ENCODE results near the gene PPIP5K2. TPM values are rescaled to one million over a fixed set of nuclear protein-coding genes. Genes with fewer than 3 reads are reported as not detected.
"Not testable (repeated sequence)": the region's sequence is repeated elsewhere in the genome, so short reads cannot be mapped to it uniquely, and the experiment has no call there.

Gene PPIP5K2
- 39.4 TPM for polyA plus RNA-seq (2013, experiment 1 of 2)
- polyA plus RNA-seq (2013, experiment 2 of 2) = 39.4 TPM

GRCh38 chr5:103119765-103120606 is at the start of gene PPIP5K2, which contains the start of gene GIN1:
Gene PPIP5K2, plus strand, starts transcription at chr5:103120301. Its CDS starts 9,289 bp downstream, at chr5:103129590.
Gene GIN1, minus strand, starts transcription at chr5:103120138. Its CDS starts 11,431 bp downstream, at chr5:103108707.
- DNase-seq (ENCODE audit: low spot score) = peak; percentile 96

GRCh38 chr5:103073500-103073899 is 46.6 kb upstream of the PPIP5K2 start:
- no CpG with 5 or more reads among the region's 4 CpGs for WGBS, 2 donors (ENCODE audit: extremely low coverage in 2 of 2, insufficient read length in 2 of 2, insufficient replicate concordance in 1 of 2)
- not testable (repeated sequence) for H3K23ac ChIP-seq (ENCODE audit: low read depth, low read length, poor library complexity)

More at GRCh38 chr5:103119765-103120606, at the start of gene PPIP5K2, which contains the start of gene GIN1:
- no peak within 1 kb of the TSS for H2BK15ac ChIP-seq (ENCODE audit: low read length)
- no peak within 1 kb of the TSS for H2BK5ac ChIP-seq (ENCODE audit: low read length)
- no peaks in the 10 kb centered on the region for H3K9me3 ChIP-seq (replicated peaks in 1 of 2; ENCODE audit: control insufficient read depth in 2 of 2, insufficient read depth in 1 of 2, low read depth in 1 of 2, low read length in 2 of 2)
- peak within 1 kb of the TSS; percentile 89 for H3K18ac ChIP-seq (ENCODE audit: low read length)
- H3K4me2 ChIP-seq (ENCODE audit: insufficient read depth, low read length, poor library complexity, severe bottlenecking) = peak within 1 kb of the TSS; percentile 79
- peak within 1 kb of the TSS; percentile 90 for H3K27ac ChIP-seq (replicated peaks; ENCODE audit: low read length)
- no peak within 1 kb of the TSS for H3K4ac ChIP-seq (ENCODE audit: low read length)
- H4K8ac ChIP-seq (ENCODE audit: low read depth, low read length) = no peak within 1 kb of the TSS
- no peak within 1 kb of the TSS for H2BK120ac ChIP-seq (ENCODE audit: low read depth, low read length)
- H2AK5ac ChIP-seq (ENCODE audit: low read depth, low read length) = no peak within 1 kb of the TSS
- H3K9ac ChIP-seq (ENCODE audit: low read depth, low read length, poor library complexity) = peak within 1 kb of the TSS; percentile 95
- H3K4me1 ChIP-seq (ENCODE audit: control insufficient read depth in 2 of 2, insufficient read depth in 1 of 2, low read depth in 1 of 2, low read length in 2 of 2) = peaks cover 0 to 6% of the 10 kb centered on the region in 2 donors
- no peaks in the 10 kb centered on the region for H3K27me3 ChIP-seq (ENCODE audit: control insufficient read depth in 3 of 3, insufficient read depth in 3 of 3, low read depth in 1 of 3, low read length in 3 of 3)
- H3K79me1 ChIP-seq (ENCODE audit: low read depth, low read length) = peaks cover 3% of the 10 kb centered on the region
- no peak within 1 kb of the TSS for H2BK12ac ChIP-seq (ENCODE audit: low read length)
- H4K91ac ChIP-seq (ENCODE audit: low read depth, low read length, poor library complexity) = no peak within 1 kb of the TSS
- peak within 1 kb of the TSS; percentile 42 for H3K14ac ChIP-seq (ENCODE audit: low read length)
- peaks cover 0 to 16% of the 10 kb centered on the region in 2 donors for H3K36me3 ChIP-seq (replicated peaks in 1 of 2; ENCODE audit: control insufficient read depth in 2 of 2, insufficient read depth in 2 of 2, low read length in 2 of 2)
- peak within 1 kb of the TSS; percentile 77 to 93 for H3K4me3 ChIP-seq (ENCODE audit: low read length in 2 of 2)
- H3K23ac ChIP-seq (ENCODE audit: low read depth, low read length, poor library complexity) = peak within 1 kb of the TSS; percentile 59
- WGBS, 2 donors (ENCODE audit: extremely low coverage in 2 of 2, insufficient read length in 2 of 2, insufficient replicate concordance in 1 of 2) = no CpG with 5 or more reads among the region's 46 CpGs
- peak within 1 kb of the TSS; percentile 88 for H2AFZ ChIP-seq (ENCODE audit: low read length)

GRCh38 chr5:103075442-103075841 is 44.7 kb upstream of the PPIP5K2 start:
- Histone ChIP-seq H2BK120ac (ENCODE audit: low read depth, low read length) (no peak overlapping the region), H3K4me2 (ENCODE audit: insufficient read depth, low read length, poor library complexity, severe bottlenecking) (no peak overlapping the region), H3K18ac (ENCODE audit: low read length) (no peak overlapping the region), H3K4ac (ENCODE audit: low read length) (no peak overlapping the region), H3K9me3 (replicated peaks in 1 of 2; ENCODE audit: control insufficient read depth in 2 of 2, insufficient read depth in 1 of 2, low read depth in 1 of 2, low read length in 2 of 2) (peaks cover 12 to 15% of the 10 kb centered on the region in 2 donors), H3K23ac (ENCODE audit: low read depth, low read length, poor library complexity) (no peak overlapping the region), H2AFZ (ENCODE audit: low read length) (no peak overlapping the region), H2BK12ac (ENCODE audit: low read length) (no peak overlapping the region), H3K9ac (ENCODE audit: low read depth, low read length, poor library complexity) (no peak overlapping the region), H3K36me3 (replicated peaks in 1 of 2; ENCODE audit: control insufficient read depth in 2 of 2, insufficient read depth in 2 of 2, low read length in 2 of 2) (peaks cover 0 to 1% of the 10 kb centered on the region in 2 donors), H3K27me3 (ENCODE audit: control insufficient read depth in 3 of 3, insufficient read depth in 3 of 3, low read depth in 1 of 3, low read length in 3 of 3) (peaks cover 0 to 1% (median 0%) of the 10 kb centered on the region in 3 experiments), H3K4me1 (ENCODE audit: control insufficient read depth in 2 of 2, insufficient read depth in 1 of 2, low read depth in 1 of 2, low read length in 2 of 2) (no peaks in the 10 kb centered on the region), H3K14ac (ENCODE audit: low read length) (no peak overlapping the region), H4K91ac (ENCODE audit: low read depth, low read length, poor library complexity) (no peak overlapping the region), H3K4me3 (ENCODE audit: low read length in 2 of 2) (no peak overlapping the region), H3K79me1 (ENCODE audit: low read depth, low read length) (no peaks in the 10 kb centered on the region), H2BK15ac (ENCODE audit: low read length) (no peak overlapping the region), H2AK5ac (ENCODE audit: low read depth, low read length) (no peak overlapping the region), H4K8ac (ENCODE audit: low read depth, low read length) (no peak overlapping the region), H3K27ac (replicated peaks; ENCODE audit: low read length) (no peak overlapping the region), H2BK5ac (ENCODE audit: low read length) (no peak overlapping the region)
- DNase-seq (ENCODE audit: low spot score) = no peak
- no CpG with 5 or more reads among the region's 4 CpGs for WGBS, 2 donors (ENCODE audit: extremely low coverage in 2 of 2, insufficient read length in 2 of 2, insufficient replicate concordance in 1 of 2)

More at GRCh38 chr5:103073500-103073899, 46.6 kb upstream of the PPIP5K2 start:
- H2AK5ac ChIP-seq (ENCODE audit: low read depth, low read length); H3K27me3 ChIP-seq (ENCODE audit: control insufficient read depth in 3 of 3, insufficient read depth in 3 of 3, low read depth in 1 of 3, low read length in 3 of 3); H3K9ac ChIP-seq (ENCODE audit: low read depth, low read length, poor library complexity); H3K27ac ChIP-seq (replicated peaks; ENCODE audit: low read length); H3K4ac ChIP-seq (ENCODE audit: low read length); H3K14ac ChIP-seq (ENCODE audit: low read length); H2AFZ ChIP-seq (ENCODE audit: low read length); H2BK15ac ChIP-seq (ENCODE audit: low read length); H4K91ac ChIP-seq (ENCODE audit: low read depth, low read length, poor library complexity); H2BK120ac ChIP-seq (ENCODE audit: low read depth, low read length); H2BK12ac ChIP-seq (ENCODE audit: low read length); H4K8ac ChIP-seq (ENCODE audit: low read depth, low read length); H2BK5ac ChIP-seq (ENCODE audit: low read length); H3K18ac ChIP-seq (ENCODE audit: low read length); H3K36me3 ChIP-seq (replicated peaks in 1 of 2; ENCODE audit: control insufficient read depth in 2 of 2, insufficient read depth in 2 of 2, low read length in 2 of 2); H3K4me3 ChIP-seq (ENCODE audit: low read length in 2 of 2); H3K79me1 ChIP-seq (ENCODE audit: low read depth, low read length); DNase-seq (ENCODE audit: low spot score); H3K4me1 ChIP-seq (ENCODE audit: control insufficient read depth in 2 of 2, insufficient read depth in 1 of 2, low read depth in 1 of 2, low read length in 2 of 2); H3K4me2 ChIP-seq (ENCODE audit: insufficient read depth, low read length, poor library complexity, severe bottlenecking): not testable (repeated sequence)
- peaks cover 5 to 12% of the 10 kb centered on the region in 2 donors for H3K9me3 ChIP-seq (replicated peaks in 1 of 2; ENCODE audit: control insufficient read depth in 2 of 2, insufficient read depth in 1 of 2, low read depth in 1 of 2, low read length in 2 of 2)

- Histone ChIP-seq H2BK15ac (ENCODE audit: low read length) (no peak overlapping the region), H3K4ac (ENCODE audit: low read length) (no peak overlapping the region), H3K4me1 (ENCODE audit: control insufficient read depth in 2 of 2, insufficient read depth in 1 of 2, low read depth in 1 of 2, low read length in 2 of 2) (no peaks in the 10 kb centered on the region), H3K4me3 (ENCODE audit: low read length in 2 of 2) (no peak overlapping the region), H3K27ac (replicated peaks; ENCODE audit: low read length) (no peak overlapping the region), H3K18ac (ENCODE audit: low read length) (no peak overlapping the region), H4K8ac (ENCODE audit: low read depth, low read length) (no peak overlapping the region), H2AFZ (ENCODE audit: low read length) (no peak overlapping the region), H3K27me3 (ENCODE audit: control insufficient read depth in 3 of 3, insufficient read depth in 3 of 3, low read depth in 1 of 3, low read length in 3 of 3) (peaks cover 0 to 1% (median 0%) of the 10 kb centered on the region in 3 experiments), H2BK12ac (ENCODE audit: low read length) (no peak overlapping the region), H3K23ac (ENCODE audit: low read depth, low read length, poor library complexity) (peak overlapping the region; percentile 34), H3K9me3 (replicated peaks in 1 of 2; ENCODE audit: control insufficient read depth in 2 of 2, insufficient read depth in 1 of 2, low read depth in 1 of 2, low read length in 2 of 2) (peaks cover 12 to 14% of the 10 kb centered on the region in 2 donors), H4K91ac (ENCODE audit: low read depth, low read length, poor library complexity) (no peak overlapping the region), H3K9ac (ENCODE audit: low read depth, low read length, poor library complexity) (no peak overlapping the region), H2AK5ac (ENCODE audit: low read depth, low read length) (no peak overlapping the region), H2BK120ac (ENCODE audit: low read depth, low read length) (no peak overlapping the region), H3K14ac (ENCODE audit: low read length) (no peak overlapping the region), H3K4me2 (ENCODE audit: insufficient read depth, low read length, poor library complexity, severe bottlenecking) (no peak overlapping the region), H3K79me1 (ENCODE audit: low read depth, low read length) (no peaks in the 10 kb centered on the region), H3K36me3 (replicated peaks in 1 of 2; ENCODE audit: control insufficient read depth in 2 of 2, insufficient read depth in 2 of 2, low read length in 2 of 2) (peaks cover 0 to 1% of the 10 kb centered on the region in 2 donors), H2BK5ac (ENCODE audit: low read length) (no peak overlapping the region)
- no CpG with 5 or more reads among the region's 4 CpGs for WGBS, 2 donors (ENCODE audit: extremely low coverage in 2 of 2, insufficient read length in 2 of 2, insufficient replicate concordance in 1 of 2)
- DNase-seq (ENCODE audit: low spot score) = no peak
These were observed 40.3 kb upstream of the PPIP5K2 start for GRCh38 chr5:103079796-103080195.

All from neuronal stem cell (in vitro differentiated cells).